ENCODE measurements around the gene GRAMD2B.

Gene GRAMD2B

DNA sequence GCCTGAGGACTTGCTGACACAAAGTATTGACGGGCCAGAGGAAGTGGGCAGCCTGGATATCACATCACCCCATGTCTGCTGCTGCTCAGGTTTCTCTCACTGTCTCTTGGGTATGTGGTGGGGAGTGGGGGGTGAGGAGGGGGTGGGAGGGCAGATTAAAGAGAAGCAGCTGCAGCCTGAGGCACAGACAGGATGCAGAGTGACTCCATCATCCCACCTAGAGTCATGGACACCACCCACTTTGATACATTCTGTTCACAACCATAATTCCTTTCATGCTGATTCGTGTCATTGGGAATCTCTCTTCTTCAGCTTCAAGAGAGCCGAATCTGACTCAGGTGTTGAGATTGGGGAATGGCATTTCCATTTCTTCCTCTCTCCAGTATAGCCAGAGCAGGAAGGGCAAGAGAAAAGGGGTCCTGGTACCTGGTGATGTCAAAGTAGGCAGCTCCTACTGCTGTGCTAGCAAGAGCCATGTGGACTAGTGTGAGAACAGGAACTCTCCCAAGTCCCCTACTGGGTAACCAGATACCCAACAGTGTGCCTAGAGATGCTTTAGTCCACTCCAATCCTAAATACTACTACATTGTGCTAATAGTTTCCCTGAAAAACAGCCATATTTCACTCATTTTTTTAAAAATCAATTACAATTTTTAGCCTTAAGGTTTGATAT lies 22.4 kb downstream of the GRAMD2B start:
- Histone ChIP-seq H3K27ac (ENCODE audit: insufficient read depth, low read depth, low read length, poor library complexity, severe bottlenecking) (no peak overlapping the region), H3K27me3 (ENCODE audit: control insufficient read depth, insufficient read depth, low read length, poor library complexity, severe bottlenecking) (no peaks in the 10 kb centered on the region)
- 91 to 94% methylated on average over 3 of the region's 3 CpGs for WGBS, 2 experiments

DNA sequence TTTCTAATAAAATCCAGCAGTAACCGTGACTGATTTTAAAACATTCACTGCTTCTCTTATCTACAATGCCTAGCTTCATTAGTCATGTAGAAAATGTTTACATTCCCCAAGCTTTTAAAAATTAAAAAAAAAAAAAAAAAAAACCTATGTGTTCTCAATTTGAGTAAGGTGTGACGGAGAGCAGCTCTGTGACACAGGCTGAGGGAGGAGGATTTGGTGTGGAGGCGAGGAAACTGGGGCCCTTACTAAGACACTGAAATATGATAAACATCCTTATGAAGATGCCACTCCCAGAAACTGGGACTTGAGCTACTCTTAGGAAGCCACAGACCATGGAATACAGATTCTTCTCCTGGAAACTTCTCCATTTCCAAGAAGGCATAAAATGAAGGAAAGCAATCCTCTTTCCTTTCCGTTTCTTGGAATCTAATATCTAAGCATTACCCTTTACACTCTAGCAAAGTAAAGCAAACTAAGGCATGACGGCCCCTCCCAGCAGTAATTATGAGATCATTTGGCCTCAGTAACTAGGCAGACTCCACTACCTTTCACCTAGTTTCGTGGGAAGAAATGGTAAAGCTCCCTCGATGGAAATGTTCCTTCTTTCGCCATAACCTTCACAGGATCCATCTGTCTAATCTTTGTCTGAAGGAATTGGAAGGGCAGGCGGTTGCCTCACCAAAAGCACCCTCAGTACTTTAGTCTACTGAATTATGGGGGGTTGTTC lies 23.5 kb downstream of the GRAMD2B start:
- Histone ChIP-seq H3K4me3 (ENCODE audit: insufficient read depth, low read depth, low read length) (no peak overlapping the region), H3K36me3 (ENCODE audit: control insufficient read depth, insufficient read depth, low read length) (no peaks in the 10 kb centered on the region), H3K4me1 (ENCODE audit: control insufficient read depth, insufficient read depth, low read length) (no peaks in the 10 kb centered on the region), H3K27me3 (ENCODE audit: control insufficient read depth, insufficient read depth, low read length, poor library complexity, severe bottlenecking) (no peaks in the 10 kb centered on the region), H3K27ac (ENCODE audit: insufficient read depth, low read depth, low read length, poor library complexity, severe bottlenecking) (no peak overlapping the region), H3K9me3 (ENCODE audit: control insufficient read depth, low read length) (no peaks in the 10 kb centered on the region)
- WGBS, 2 experiments, result 87 to 92% methylated on average over 9 of the region's 9 CpGs

More for the DNA sequence above, 22.4 kb downstream of the GRAMD2B start:
- no peaks in the 10 kb centered on the region for H3K36me3 ChIP-seq (ENCODE audit: control insufficient read depth, insufficient read depth, low read length)
- no peak overlapping the region for H3K4me3 ChIP-seq (ENCODE audit: insufficient read depth, low read depth, low read length)
- no peaks in the 10 kb centered on the region for H3K4me1 ChIP-seq (ENCODE audit: control insufficient read depth, insufficient read depth, low read length)
- H3K9me3 ChIP-seq (ENCODE audit: control insufficient read depth, low read length), result no peaks in the 10 kb centered on the region

- 81 to 86% methylated on average over 8 of the region's 8 CpGs for WGBS, 2 experiments
- H3K27me3 ChIP-seq (ENCODE audit: control insufficient read depth, insufficient read depth, low read length, poor library complexity, severe bottlenecking), result no peaks in the 10 kb centered on the region
- H3K9me3 ChIP-seq (ENCODE audit: control insufficient read depth, low read length), result no peaks in the 10 kb centered on the region
- H3K4me3 ChIP-seq (ENCODE audit: insufficient read depth, low read depth, low read length), result no peak overlapping the region
- H3K36me3 ChIP-seq (ENCODE audit: control insufficient read depth, insufficient read depth, low read length), result no peaks in the 10 kb centered on the region
- H3K4me1 ChIP-seq (ENCODE audit: control insufficient read depth, insufficient read depth, low read length), result no peaks in the 10 kb centered on the region
- H3K27ac ChIP-seq (ENCODE audit: insufficient read depth, low read depth, low read length, poor library complexity, severe bottlenecking), result no peak overlapping the region
These were observed 25.5 kb downstream of the GRAMD2B start for GRCh38 chr5:126448720-126449119.

DNA sequence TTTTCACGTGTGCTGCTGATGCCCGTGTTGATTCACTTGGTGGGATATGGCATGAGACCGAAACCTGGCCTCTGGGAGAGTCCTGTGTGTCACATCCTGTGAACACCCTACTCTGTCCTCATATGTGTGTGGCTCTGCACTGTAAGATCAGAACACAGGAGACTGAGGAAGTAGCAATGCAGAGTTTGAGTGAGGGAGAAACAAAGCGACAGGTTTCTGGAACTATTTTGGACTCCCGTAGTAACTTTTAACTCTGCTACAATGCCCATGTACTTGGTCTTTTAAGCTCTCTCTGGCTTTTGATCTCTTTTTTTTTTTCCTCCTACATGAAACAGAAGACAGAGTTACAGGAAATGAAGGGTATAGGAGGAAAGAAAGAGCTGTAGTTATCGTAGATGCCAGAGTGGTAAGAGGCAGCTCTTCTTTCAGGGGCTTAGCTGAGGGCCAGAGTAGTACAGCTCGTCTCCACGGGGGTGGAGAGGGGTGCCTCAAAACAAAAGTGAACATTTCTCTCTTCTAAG lies 26.6 kb downstream of the GRAMD2B start:
- Histone ChIP-seq H3K4me1 (ENCODE audit: control insufficient read depth, insufficient read depth, low read length) (no peaks in the 10 kb centered on the region), H3K4me3 (ENCODE audit: insufficient read depth, low read depth, low read length) (no peak overlapping the region), H3K27me3 (ENCODE audit: control insufficient read depth, insufficient read depth, low read length, poor library complexity, severe bottlenecking) (no peaks in the 10 kb centered on the region), H3K27ac (ENCODE audit: insufficient read depth, low read depth, low read length, poor library complexity, severe bottlenecking) (no peak overlapping the region), H3K36me3 (ENCODE audit: control insufficient read depth, insufficient read depth, low read length) (no peaks in the 10 kb centered on the region), H3K9me3 (ENCODE audit: control insufficient read depth, low read length) (no peaks in the 10 kb centered on the region)
- WGBS, 2 experiments, result 81 to 82% methylated on average over 8 of the region's 8 CpGs

- Histone ChIP-seq H3K36me3 (ENCODE audit: control insufficient read depth, insufficient read depth, low read length) (no peaks in the 10 kb centered on the region), H3K4me1 (ENCODE audit: control insufficient read depth, insufficient read depth, low read length) (no peaks in the 10 kb centered on the region), H3K9me3 (ENCODE audit: control insufficient read depth, low read length) (no peaks in the 10 kb centered on the region), H3K4me3 (ENCODE audit: insufficient read depth, low read depth, low read length) (no peak overlapping the region), H3K27ac (ENCODE audit: insufficient read depth, low read depth, low read length, poor library complexity, severe bottlenecking) (no peak overlapping the region), H3K27me3 (ENCODE audit: control insufficient read depth, insufficient read depth, low read length, poor library complexity, severe bottlenecking) (no peaks in the 10 kb centered on the region)
- WGBS, 2 experiments, result 88 to 94% methylated on average over 5 of the region's 5 CpGs
These were observed 27.1 kb downstream of the GRAMD2B start for GRCh38 chr5:126450346-126450745.

GRCh38 chr5:126450907-126451306 lies 27.7 kb downstream of the GRAMD2B start:
- H3K4me1 ChIP-seq (ENCODE audit: control insufficient read depth, insufficient read depth, low read length), result no peaks in the 10 kb centered on the region
- H3K27me3 ChIP-seq (ENCODE audit: control insufficient read depth, insufficient read depth, low read length, poor library complexity, severe bottlenecking), result no peaks in the 10 kb centered on the region
- H3K36me3 ChIP-seq (ENCODE audit: control insufficient read depth, insufficient read depth, low read length), result no peaks in the 10 kb centered on the region
- H3K27ac ChIP-seq (ENCODE audit: insufficient read depth, low read depth, low read length, poor library complexity, severe bottlenecking), result no peak overlapping the region
- H3K9me3 ChIP-seq (ENCODE audit: control insufficient read depth, low read length), result no peaks in the 10 kb centered on the region
- 74 to 75% methylated on average over 5 of the region's 5 CpGs for WGBS, 2 experiments
- no peak overlapping the region for H3K4me3 ChIP-seq (ENCODE audit: insufficient read depth, low read depth, low read length)

DNA sequence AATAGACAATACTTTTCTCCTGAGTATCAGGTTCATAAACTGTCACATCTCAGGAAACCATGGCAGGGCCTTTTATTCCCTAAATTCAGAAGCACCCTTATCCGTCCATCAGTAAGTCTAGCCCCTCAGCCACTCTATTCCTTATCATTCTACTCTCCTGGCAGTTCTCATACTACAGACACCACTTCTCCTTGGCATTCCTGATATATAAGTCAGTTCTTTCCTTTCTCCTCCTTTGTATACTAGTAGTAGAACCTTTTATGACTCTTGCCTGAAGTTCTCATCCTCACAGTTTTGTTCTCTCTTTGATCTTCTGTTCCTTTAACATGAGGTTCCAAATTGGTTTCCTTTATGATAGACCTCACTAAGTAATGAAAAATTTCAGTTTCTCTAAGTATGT lies 29.3 kb downstream of the GRAMD2B start:
- H3K27me3 ChIP-seq (ENCODE audit: control insufficient read depth, insufficient read depth, low read length, poor library complexity, severe bottlenecking), result no peaks in the 10 kb centered on the region
- H3K9me3 ChIP-seq (ENCODE audit: control insufficient read depth, low read length), result no peaks in the 10 kb centered on the region
- no peaks in the 10 kb centered on the region for H3K36me3 ChIP-seq (ENCODE audit: control insufficient read depth, insufficient read depth, low read length)
- 87 to 89% methylated on average over 1 of the region's 1 CpG for WGBS, 2 experiments
- no peak overlapping the region for H3K4me3 ChIP-seq (ENCODE audit: insufficient read depth, low read depth, low read length)
- H3K27ac ChIP-seq (ENCODE audit: insufficient read depth, low read depth, low read length, poor library complexity, severe bottlenecking), result no peak overlapping the region
- H3K4me1 ChIP-seq (ENCODE audit: control insufficient read depth, insufficient read depth, low read length), result no peaks in the 10 kb centered on the region

- H3K27ac ChIP-seq (ENCODE audit: insufficient read depth, low read depth, low read length, poor library complexity, severe bottlenecking), result no peak overlapping the region
- no peaks in the 10 kb centered on the region for H3K36me3 ChIP-seq (ENCODE audit: control insufficient read depth, insufficient read depth, low read length)
- WGBS, 2 experiments, result 94 to 95% methylated on average over 7 of the region's 7 CpGs
- H3K27me3 ChIP-seq (ENCODE audit: control insufficient read depth, insufficient read depth, low read length, poor library complexity, severe bottlenecking), result no peaks in the 10 kb centered on the region
- H3K9me3 ChIP-seq (ENCODE audit: control insufficient read depth, low read length), result no peaks in the 10 kb centered on the region
- no peak overlapping the region for H3K4me3 ChIP-seq (ENCODE audit: insufficient read depth, low read depth, low read length)
- H3K4me1 ChIP-seq (ENCODE audit: control insufficient read depth, insufficient read depth, low read length), result no peaks in the 10 kb centered on the region
These were observed 30.9 kb downstream of the GRAMD2B start for GRCh38 chr5:126454081-126454480.

- Histone ChIP-seq H3K9me3 (ENCODE audit: control insufficient read depth, low read length) (no peaks in the 10 kb centered on the region), H3K4me3 (ENCODE audit: insufficient read depth, low read depth, low read length) (no peak overlapping the region), H3K4me1 (ENCODE audit: control insufficient read depth, insufficient read depth, low read length) (no peaks in the 10 kb centered on the region), H3K36me3 (ENCODE audit: control insufficient read depth, insufficient read depth, low read length) (no peaks in the 10 kb centered on the region), H3K27ac (ENCODE audit: insufficient read depth, low read depth, low read length, poor library complexity, severe bottlenecking) (no peak overlapping the region), H3K27me3 (ENCODE audit: control insufficient read depth, insufficient read depth, low read length, poor library complexity, severe bottlenecking) (no peaks in the 10 kb centered on the region)
- WGBS, 2 experiments, result 82 to 90% methylated on average over 1 of the region's 1 CpG
These were observed 31.3 kb downstream of the GRAMD2B start for GRCh38 chr5:126454535-126454934.

DNA sequence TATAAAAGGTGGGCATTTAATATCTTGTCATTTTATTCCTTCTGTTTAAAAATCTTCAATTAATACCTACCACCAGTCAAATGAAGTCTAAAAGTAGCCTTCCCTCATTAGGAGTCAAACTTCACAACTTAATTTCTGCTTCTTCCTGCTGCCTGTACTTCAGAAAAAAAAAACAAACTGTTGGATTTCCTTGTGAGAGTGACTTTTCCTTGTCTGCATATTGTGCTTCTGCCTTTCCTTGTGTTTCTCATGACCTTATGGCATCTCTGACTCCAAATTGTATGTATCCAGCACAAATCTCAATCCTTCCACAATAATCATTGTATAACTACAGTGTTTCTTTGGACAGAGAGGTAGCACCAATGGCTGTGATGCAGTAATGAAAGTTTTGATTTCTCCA lies 32.1 kb downstream of the GRAMD2B start:
- no peaks in the 10 kb centered on the region for H3K36me3 ChIP-seq (ENCODE audit: control insufficient read depth, insufficient read depth, low read length)
- no peaks in the 10 kb centered on the region for H3K9me3 ChIP-seq (ENCODE audit: control insufficient read depth, low read length)
- H3K27ac ChIP-seq (ENCODE audit: insufficient read depth, low read depth, low read length, poor library complexity, severe bottlenecking), result no peak overlapping the region
- H3K4me3 ChIP-seq (ENCODE audit: insufficient read depth, low read depth, low read length), result no peak overlapping the region
- H3K27me3 ChIP-seq (ENCODE audit: control insufficient read depth, insufficient read depth, low read length, poor library complexity, severe bottlenecking), result no peaks in the 10 kb centered on the region
- no peaks in the 10 kb centered on the region for H3K4me1 ChIP-seq (ENCODE audit: control insufficient read depth, insufficient read depth, low read length)

All from ectodermal cell (in vitro differentiated cells).